HuH-7 (cell line): ENCODE results near the gene HOXD3.

ENCODE experiments used
- DNase-seq: peaks from one replicate; pipeline ENCODE4 v3.0.0; 2011; ENCODE audit warnings: low spot score

Gene HOXD3

GRCh38 chr2:176132205-176133171 lies 24.6 kb upstream of the HOXD3 start:
- DNase-seq: no peak

GRCh38 chr2:176133389-176133788 lies 23.7 kb upstream of the HOXD3 start:
- no peak for DNase-seq

GRCh38 chr2:176134035-176134434 lies 23.1 kb upstream of the HOXD3 start:
- DNase-seq: no peak

- no peak for DNase-seq
Observed at GRCh38 chr2:176135035-176135440, 22.1 kb upstream of the HOXD3 start.

- no peak for DNase-seq
Observed at GRCh38 chr2:176136374-176137251, 20.5 kb upstream of the HOXD3 start.

- no peak for DNase-seq
Observed at GRCh38 chr2:176137252-176137580, 19.9 kb upstream of the HOXD3 start.

GRCh38 chr2:176137906-176138305 lies 19.2 kb upstream of the HOXD3 start:
- no peak for DNase-seq

GRCh38 chr2:176138526-176138922 lies 18.6 kb upstream of the HOXD3 start:
- DNase-seq: no peak

- no peak for DNase-seq
Observed at GRCh38 chr2:176138923-176139660, 18.0 kb upstream of the HOXD3 start.

- DNase-seq: no peak
Observed at GRCh38 chr2:176139661-176140512, 17.2 kb upstream of the HOXD3 start.

GRCh38 chr2:176140513-176141317 lies 16.4 kb upstream of the HOXD3 start:
- peak; percentile 97 for DNase-seq

- no peak for DNase-seq
Observed at GRCh38 chr2:176142281-176142680, 14.8 kb upstream of the HOXD3 start.

- DNase-seq: no peak
Observed at GRCh38 chr2:176145085-176145969, 11.8 kb upstream of the HOXD3 start.

GRCh38 chr2:176146101-176146500 lies 11.0 kb upstream of the HOXD3 start:
- no peak for DNase-seq

- DNase-seq: no peak
Observed at GRCh38 chr2:176146645-176147044, 10.5 kb upstream of the HOXD3 start.

- DNase-seq: no peak
Observed at GRCh38 chr2:176147210-176147799, 9.8 kb upstream of the HOXD3 start.

GRCh38 chr2:176147800-176148496 lies 9.2 kb upstream of the HOXD3 start:
- no peak for DNase-seq

- DNase-seq: no peak
Observed at GRCh38 chr2:176148751-176149421, 8.2 kb upstream of the HOXD3 start.
